HFF-Myc (cell line): Measurements from ENCODE around the gene AP5S1.

ENCODE experiments used
- DNase-seq: peaks from one replicate; pipeline ENCODE4 v3.0.0-alpha.2; 2011; ENCODE audit warnings: low read depth; ENCODE audit errors: extremely low read depth
- H3K4me3 ChIP-seq: replicated peaks from 2 replicates; pipeline ENCODE4 v1.5.1; 2011; ENCODE audit warnings: low read depth, mild to moderate bottlenecking, control low read depth, low read length
- TF ChIP-seq, protein P1 (sequence below): IDR thresholded peaks from 2 replicates; pipeline ENCODE4 v1.5.1; 2012; ENCODE audit warnings: mild to moderate bottlenecking, low read depth, low read length, control low read depth; ENCODE audit errors: missing control alignments

Gene AP5S1

DNA sequence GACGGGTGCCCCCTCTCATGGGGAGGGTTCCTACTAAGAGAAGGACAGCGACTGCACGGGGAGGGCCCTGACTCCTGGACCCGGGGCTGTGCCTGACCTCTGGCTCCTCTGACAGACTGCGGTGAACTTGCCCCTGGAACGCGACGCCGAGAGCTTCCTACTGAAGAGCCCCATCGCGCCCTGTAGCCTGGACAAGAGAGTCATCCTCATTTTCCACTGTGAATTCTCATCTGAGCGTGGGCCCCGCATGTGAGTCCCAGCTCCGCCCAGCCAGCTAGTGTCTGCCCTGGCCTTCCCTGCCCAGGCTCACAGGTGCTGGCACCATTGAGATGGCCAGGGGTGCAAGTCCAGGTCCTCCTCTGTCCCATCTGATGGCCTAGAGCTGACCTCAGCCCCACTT, 17.1 kb upstream of the AP5S1 start:
- TF ChIP-seq, protein P1, sequence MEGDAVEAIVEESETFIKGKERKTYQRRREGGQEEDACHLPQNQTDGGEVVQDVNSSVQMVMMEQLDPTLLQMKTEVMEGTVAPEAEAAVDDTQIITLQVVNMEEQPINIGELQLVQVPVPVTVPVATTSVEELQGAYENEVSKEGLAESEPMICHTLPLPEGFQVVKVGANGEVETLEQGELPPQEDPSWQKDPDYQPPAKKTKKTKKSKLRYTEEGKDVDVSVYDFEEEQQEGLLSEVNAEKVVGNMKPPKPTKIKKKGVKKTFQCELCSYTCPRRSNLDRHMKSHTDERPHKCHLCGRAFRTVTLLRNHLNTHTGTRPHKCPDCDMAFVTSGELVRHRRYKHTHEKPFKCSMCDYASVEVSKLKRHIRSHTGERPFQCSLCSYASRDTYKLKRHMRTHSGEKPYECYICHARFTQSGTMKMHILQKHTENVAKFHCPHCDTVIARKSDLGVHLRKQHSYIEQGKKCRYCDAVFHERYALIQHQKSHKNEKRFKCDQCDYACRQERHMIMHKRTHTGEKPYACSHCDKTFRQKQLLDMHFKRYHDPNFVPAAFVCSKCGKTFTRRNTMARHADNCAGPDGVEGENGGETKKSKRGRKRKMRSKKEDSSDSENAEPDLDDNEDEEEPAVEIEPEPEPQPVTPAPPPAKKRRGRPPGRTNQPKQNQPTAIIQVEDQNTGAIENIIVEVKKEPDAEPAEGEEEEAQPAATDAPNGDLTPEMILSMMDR, result no peak
- no peak overlapping the region for H3K4me3 ChIP-seq
- no peak for DNase-seq

DNA sequence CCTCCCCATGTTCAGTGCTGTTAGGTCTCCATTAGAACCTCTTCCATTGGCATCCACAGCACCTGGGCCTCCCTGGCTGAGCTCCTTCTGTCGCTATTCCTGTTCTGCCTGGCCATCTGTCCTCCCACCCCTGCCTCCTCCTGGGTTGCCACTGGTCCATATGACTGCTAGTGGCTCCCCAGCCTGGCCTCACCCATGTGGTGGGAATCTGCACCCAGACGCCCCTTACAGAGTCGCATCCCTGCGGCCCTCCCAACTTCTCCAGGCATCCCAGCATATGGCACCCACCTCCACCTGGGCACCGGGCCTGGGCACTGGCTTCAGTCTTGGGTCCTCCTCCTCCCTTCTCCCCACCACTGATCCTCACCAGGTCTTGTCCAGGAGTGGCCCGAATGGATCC, 16.5 kb upstream of the AP5S1 start:
- DNase-seq, result no peak
- TF ChIP-seq, protein P1, result no peak
- no peak overlapping the region for H3K4me3 ChIP-seq

DNA sequence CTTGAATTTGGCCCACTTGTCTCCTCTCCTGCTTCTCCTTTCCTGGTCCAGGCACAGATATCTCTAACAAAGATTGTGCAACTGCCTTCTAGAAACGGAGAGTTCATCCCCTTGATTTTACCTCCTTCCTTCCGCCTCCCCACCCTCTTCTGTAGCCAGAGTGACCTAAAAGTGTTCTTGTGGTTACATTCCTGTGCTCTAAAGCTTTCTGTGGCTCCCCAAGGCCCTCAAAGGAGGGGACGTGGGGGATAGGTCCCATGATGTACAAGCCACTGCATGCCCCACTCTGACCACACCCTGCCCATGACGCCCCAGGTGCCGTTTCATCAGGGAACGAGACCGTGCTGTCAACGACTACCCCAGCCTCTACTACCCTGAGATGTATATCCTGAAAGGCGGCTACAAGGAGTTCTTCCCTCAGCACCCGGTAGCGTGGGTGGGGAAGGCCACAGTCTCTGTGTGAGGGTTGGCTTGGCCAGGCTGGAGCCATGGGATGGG, 16.0 kb upstream of the AP5S1 start:
- no peak for DNase-seq
- no peak overlapping the region for H3K4me3 ChIP-seq
- TF ChIP-seq, protein P1, result no peak

DNA sequence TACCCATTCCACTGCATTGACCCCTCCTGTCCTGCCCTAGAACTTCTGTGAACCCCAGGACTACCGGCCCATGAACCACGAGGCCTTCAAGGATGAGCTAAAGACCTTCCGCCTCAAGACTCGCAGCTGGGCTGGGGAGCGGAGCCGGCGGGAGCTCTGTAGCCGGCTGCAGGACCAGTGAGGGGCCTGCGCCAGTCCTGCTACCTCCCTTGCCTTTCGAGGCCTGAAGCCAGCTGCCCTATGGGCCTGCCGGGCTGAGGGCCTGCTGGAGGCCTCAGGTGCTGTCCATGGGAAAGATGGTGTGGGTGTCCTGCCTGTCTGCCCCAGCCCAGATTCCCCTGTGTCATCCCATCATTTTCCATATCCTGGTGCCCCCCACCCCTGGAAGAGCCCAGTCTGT, 15.6 kb upstream of the AP5S1 start:
- no peak for DNase-seq
- no peak overlapping the region for H3K4me3 ChIP-seq
- TF ChIP-seq, protein P1, result no peak

DNA sequence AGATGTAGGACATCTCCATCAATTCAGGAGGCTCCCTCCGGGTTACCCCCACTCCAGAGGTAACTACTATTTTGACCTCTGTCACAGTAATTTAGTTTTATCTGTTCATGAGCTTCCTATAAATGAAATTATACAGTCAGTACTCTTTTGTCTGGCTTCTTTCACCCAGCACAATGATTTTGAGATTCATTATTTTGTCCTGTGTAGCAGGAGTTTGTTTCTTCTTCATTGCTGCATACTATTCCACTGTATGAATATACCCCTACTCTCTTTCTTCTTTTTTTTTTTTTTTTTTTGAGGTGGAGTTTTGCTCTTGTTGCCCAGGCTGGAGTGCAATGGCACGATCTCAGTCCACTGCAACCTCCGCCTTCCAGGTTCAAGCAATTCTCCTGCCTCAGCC, 11.8 kb upstream of the AP5S1 start:
- DNase-seq, result no peak
- no peak overlapping the region for H3K4me3 ChIP-seq
- TF ChIP-seq, protein P1, result no peak

DNA sequence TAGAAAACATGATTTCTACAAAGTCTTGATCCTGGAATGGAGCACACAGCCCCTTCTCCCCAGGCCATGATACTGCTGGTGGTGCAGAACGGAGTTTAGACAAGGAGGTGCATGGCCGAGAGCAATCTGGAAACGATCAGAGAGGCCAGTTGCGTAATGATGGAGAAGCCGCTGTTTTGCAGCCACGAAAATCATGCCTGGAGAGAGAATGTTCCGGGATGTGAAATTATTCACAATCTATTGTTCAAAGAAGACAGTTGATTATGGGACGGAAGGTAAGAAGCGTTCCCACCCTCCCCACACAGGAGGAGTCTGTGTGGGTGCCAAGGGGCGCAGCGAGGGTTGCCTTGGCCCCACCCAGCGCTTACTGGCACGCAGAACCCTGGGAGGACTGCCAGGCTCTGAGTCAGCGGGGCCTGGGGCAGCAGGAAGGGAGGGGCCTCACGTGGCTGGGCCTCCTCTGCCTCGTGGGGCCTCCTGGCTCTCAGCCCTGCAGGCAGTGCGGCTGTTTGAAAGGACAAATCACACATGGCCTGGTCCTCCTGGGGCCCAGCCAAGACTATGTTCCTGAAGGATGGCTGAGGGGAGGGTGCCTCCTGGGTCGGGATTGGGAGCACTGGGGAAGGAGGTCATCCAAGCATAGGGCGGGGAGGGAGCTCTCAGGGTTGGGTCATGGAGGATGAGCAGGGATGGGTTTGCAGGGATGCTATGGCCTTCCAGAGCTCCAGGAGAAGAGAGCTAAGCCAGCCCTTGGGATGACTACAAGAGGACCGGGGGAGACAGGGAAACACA, 8.7 kb upstream of the AP5S1 start:
- peak overlapping the region; percentile 46 for H3K4me3 ChIP-seq
- DNase-seq, result peak; percentile 97
- TF ChIP-seq, protein P1, result no peak

DNA sequence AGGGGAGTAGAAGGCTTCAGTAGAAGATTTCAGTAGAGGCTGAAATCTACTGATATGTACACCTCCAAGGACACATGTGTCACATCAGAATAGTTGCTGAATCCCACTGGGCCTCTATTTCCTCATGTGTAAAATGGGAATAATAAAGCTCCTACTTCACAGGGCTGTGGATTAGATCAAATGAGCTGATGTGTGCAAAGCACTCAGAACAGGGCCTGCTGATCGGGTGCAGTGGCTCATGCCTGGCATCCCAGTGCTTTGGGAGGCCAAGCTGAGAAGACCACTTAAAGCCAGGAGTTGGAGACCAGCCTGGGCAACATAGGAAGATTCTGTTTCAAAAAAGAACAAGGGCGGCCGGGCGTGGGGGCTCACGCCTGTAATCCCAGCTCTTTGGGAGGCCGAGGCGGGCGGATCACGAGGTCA, 8.1 kb upstream of the AP5S1 start:
- TF ChIP-seq, protein P1, result no peak
- no peak for DNase-seq
- no peak overlapping the region for H3K4me3 ChIP-seq
